ENCODE data around the gene GNB4. TPM values are rescaled to one million over a fixed set of nuclear protein-coding genes. Genes with fewer than 3 reads are reported as not detected.

GNB4 gene
- total RNA-seq, 1 donor from 2014 or later: 52.1 TPM

DNA sequence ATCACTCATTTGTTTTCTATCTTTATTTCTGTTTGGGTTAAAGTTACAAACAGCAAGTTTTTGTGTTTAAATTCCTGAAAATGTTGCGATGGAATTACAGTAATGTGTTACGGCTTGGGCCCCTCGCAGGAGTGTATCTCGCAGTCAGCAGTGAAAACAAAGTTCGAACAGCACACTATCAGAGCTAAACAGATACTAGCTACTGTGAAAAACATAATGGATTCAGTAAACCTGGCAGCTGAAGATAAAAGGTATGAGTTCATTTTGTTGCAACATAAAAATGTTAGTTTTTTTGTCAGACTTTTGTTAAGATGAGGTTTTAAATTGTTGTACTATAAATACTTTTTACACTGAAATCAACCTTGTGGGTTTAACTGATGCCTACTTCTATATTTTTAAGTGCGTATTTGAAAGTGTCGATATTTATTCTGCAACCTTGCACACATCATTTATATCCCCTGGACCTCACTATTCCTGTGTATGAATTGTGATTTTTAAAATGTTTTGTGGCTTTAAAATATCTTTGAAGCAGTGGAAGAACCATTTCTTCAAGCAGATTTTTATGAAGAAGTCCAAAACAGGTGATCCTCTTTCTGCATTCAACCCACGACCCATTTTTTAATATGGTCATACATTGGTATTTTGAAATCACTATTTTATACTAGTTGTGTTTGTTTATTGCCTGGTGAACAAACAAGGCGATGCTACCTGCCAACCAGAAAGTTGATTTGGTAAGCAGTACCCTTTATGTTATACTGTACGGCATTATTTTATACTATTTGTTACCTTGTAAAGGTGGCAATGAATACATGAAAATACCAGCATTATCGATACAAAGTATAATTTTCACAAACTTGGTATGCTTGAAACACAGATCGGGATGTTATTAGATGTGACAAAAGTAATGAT is 75.9 kb downstream of the GNB4 start:
- no peak for DNase-seq (ENCODE audit: low read depth)
- no peak overlapping the region for H3K4me3 ChIP-seq (ENCODE audit: low read depth, low read length)
- TF ChIP-seq, protein P1, sequence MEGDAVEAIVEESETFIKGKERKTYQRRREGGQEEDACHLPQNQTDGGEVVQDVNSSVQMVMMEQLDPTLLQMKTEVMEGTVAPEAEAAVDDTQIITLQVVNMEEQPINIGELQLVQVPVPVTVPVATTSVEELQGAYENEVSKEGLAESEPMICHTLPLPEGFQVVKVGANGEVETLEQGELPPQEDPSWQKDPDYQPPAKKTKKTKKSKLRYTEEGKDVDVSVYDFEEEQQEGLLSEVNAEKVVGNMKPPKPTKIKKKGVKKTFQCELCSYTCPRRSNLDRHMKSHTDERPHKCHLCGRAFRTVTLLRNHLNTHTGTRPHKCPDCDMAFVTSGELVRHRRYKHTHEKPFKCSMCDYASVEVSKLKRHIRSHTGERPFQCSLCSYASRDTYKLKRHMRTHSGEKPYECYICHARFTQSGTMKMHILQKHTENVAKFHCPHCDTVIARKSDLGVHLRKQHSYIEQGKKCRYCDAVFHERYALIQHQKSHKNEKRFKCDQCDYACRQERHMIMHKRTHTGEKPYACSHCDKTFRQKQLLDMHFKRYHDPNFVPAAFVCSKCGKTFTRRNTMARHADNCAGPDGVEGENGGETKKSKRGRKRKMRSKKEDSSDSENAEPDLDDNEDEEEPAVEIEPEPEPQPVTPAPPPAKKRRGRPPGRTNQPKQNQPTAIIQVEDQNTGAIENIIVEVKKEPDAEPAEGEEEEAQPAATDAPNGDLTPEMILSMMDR (conservative IDR thresholded peaks at IDR 0.05; ENCODE audit: low read depth, low read length): no peak

DNA sequence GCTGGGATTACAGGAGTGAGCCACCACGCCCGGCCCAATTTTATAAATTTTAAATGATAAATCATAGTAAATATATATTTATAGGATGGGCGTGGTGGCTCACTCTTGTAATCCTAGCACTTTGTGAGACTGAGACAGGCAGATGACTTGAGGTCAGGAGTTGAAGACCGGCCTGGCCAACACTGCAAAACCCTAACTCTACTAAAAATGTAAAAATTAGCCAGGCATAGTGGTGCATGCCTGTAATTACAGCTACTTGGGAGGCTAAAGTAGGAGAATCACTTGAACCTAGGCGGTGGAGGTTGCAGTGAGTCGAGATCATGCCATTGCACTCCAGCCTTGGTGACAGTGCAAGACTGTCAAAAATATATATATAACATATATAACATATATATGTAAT is 77.3 kb downstream of the GNB4 start:
- DNase-seq (ENCODE audit: low read depth): no peak
- no peak overlapping the region for H3K4me3 ChIP-seq (ENCODE audit: low read depth, low read length)
- TF ChIP-seq, protein P1 (conservative IDR thresholded peaks at IDR 0.05; ENCODE audit: low read depth, low read length): peak; percentile 18

DNA sequence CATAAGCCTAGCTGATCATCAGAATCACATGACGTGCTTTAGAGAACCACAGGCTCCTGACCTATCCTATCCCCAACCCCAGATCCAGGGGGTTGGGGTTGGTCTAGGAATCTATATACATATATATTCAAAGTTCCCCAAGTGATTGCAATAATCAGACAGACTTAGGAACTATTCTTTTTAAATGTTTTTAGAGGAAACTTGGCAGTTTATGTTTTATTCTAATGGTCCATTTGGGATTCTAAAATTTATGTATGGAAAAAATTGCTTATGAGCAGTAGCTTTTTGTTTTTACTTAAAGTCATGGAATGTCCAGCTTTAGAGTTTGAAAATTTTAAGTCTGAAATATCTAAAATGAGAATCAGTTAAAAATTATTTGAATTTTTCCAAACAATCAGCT is 81.6 kb downstream of the GNB4 start:
- H3K4me3 ChIP-seq (ENCODE audit: low read depth, low read length): no peak overlapping the region
- DNase-seq (ENCODE audit: low read depth): no peak
- TF ChIP-seq, protein P1 (conservative IDR thresholded peaks at IDR 0.05; ENCODE audit: low read depth, low read length): no peak

DNA sequence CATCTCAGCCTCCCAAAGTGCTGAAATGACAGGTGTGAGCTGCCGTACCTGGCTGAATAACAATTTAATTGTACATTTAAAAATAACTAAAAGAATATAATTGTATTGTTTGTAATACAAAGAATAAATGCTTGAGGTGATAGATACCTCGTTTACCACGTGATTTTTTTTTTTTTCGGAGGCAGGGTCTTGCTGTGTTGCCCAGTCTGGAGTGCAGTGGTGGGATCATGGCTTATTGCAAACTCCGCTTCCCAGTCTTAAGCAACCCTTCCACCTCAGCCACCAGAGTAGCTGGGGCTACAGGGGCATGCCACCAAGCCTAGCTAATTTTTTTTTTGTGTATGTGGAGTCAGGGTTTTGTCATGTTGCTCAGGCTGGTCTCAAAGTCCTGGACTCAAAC is 87.9 kb downstream of the GNB4 start:
- no peak overlapping the region for H3K4me3 ChIP-seq (ENCODE audit: low read depth, low read length)
- DNase-seq (ENCODE audit: low read depth): no peak
- TF ChIP-seq, protein P1 (conservative IDR thresholded peaks at IDR 0.05; ENCODE audit: low read depth, low read length): no peak

DNA sequence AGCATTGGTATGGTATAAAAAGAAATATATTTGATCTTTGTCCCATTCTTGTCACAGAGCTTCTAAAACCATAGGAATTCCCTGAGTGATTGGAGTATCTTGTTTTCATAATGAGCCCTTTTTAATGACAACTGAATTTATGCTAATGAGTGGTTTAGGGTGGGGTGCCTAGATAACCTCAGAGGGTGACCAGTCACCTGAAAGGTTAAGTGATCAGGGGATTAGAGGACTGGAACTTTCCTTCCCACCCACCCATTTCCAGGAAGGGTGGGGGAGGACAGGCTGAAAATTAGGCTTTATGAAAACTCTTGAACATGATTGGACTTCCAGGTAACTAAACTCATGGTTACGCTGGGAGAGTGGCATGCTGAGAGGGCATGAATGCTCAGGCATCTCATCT is 95.3 kb downstream of the GNB4 start:
- TF ChIP-seq, protein P1 (conservative IDR thresholded peaks at IDR 0.05; ENCODE audit: low read depth, low read length): no peak
- H3K4me3 ChIP-seq (ENCODE audit: low read depth, low read length): no peak overlapping the region
- no peak for DNase-seq (ENCODE audit: low read depth)

DNA sequence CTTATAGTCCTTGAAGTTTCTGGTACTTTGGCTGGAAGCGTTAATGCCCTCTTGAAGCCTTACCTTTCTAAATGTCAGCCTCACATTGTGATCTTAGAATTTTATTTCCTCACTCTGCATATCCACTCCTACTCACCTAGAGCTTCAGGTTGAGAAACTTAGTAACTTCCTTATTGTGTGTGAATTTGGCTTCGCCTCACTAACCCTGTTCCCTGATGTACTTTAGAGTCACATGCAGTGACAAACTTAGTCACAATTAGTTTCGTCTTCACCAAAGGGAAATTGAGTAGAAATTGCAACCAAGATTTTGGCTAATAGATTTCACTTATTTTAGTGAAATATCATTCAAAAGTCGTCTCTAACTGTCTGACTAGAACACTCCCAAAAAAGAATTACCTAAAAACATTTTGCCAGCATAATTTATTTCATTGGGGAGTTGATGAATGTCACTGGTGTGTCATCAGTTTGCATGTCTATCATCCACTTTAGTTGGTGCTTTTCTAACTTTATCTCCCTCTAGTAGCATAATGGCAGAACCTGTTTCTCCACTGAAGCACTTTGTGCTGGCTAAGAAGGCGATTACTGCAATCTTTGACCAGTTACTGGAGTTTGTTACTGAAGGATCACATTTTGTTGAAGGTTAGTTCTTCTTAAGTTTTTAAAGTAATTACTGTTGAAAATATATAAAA is 102.8 kb downstream of the GNB4 start:
- H3K4me3 ChIP-seq (ENCODE audit: low read depth, low read length): peak overlapping the region; percentile 86
- no peak for DNase-seq (ENCODE audit: low read depth)
- TF ChIP-seq, protein P1 (conservative IDR thresholded peaks at IDR 0.05; ENCODE audit: low read depth, low read length): no peak
